IMR-90 (cell line): ENCODE measurements around the gene HGF.

ENCODE experiments used
- BHLHE40 ChIP-seq: fragments of 150-350 bp; IDR thresholded peaks from 2 replicates; pipeline ENCODE4 v1.6.1; 2016; ENCODE audit warnings: mild to moderate bottlenecking, low read depth, low read length
- CEBPB ChIP-seq: IDR thresholded peaks from 2 replicates; pipeline ENCODE4 v1.6.1; 2012; ENCODE audit warnings: low read depth, low read length, improper control_type of control experiment
- CHD1 ChIP-seq: IDR thresholded peaks from 2 replicates; pipeline ENCODE4 v1.6.1; 2012; ENCODE audit warnings: low read depth, low read length, improper control_type of control experiment
- CTCF ChIP-seq: conservative IDR thresholded peaks from 2 replicates; pipeline ENCODE4 v1.5.1; 2012; ENCODE audit warnings: mild to moderate bottlenecking, low read depth, low read length, improper control_type of control experiment
- ELK1 ChIP-seq: fragments of 150-350 bp; IDR thresholded peaks from 2 replicates; pipeline ENCODE4 v1.6.1; 2016; ENCODE audit warnings: low read depth, mild to moderate bottlenecking, low read length, moderate library complexity, borderline replicate concordance
- FOS ChIP-seq: fragments of 150-350 bp; IDR thresholded peaks from 2 replicates; pipeline ENCODE4 v1.6.1; 2016; ENCODE audit warnings: low read depth, low read length
- MXI1 ChIP-seq: IDR thresholded peaks from 2 replicates; pipeline ENCODE4 v1.6.1; 2012; ENCODE audit warnings: low read depth, mild to moderate bottlenecking, low read length, moderate library complexity, borderline replicate concordance
- NFE2L2 ChIP-seq: fragments of 150-350 bp; IDR thresholded peaks from 2 replicates; pipeline ENCODE4 v1.6.1; 2016; ENCODE audit warnings: low read depth, mild to moderate bottlenecking, low read length
- POLR2A ChIP-seq: IDR thresholded peaks from 2 replicates; pipeline ENCODE4 v1.6.1; 2012; ENCODE audit warnings: mild to moderate bottlenecking, low read depth, low read length
- RAD21 ChIP-seq: IDR thresholded peaks from 2 replicates; pipeline ENCODE4 v1.6.1; 2012; ENCODE audit warnings: low read length, improper control_type of control experiment
- RCOR1 ChIP-seq: IDR thresholded peaks from 2 replicates; pipeline ENCODE4 v1.6.1; 2012; ENCODE audit warnings: mild to moderate bottlenecking, low read length, improper control_type of control experiment; ENCODE audit not compliant: insufficient replicate concordance

DNA sequence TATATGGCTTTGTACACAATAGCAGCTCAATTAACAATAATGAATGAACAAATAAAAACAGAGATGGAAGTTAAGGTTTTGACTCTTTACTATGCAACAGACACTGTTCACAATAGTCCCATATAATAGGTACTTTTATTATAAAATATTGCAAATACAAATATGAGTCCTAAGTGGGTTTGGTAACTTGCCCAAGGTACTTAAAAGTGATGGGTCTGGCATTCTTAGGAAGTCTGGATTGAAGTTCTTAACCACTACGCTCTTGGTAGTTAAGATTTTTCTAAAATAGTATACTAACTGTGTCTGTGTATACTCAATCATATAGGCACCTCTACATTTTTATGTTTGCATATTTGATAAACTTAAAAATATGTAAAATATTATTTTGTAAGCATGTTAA, 55.5 kb downstream of the HGF start:
- no peak for TF ChIP-seq CTCF
- no peak for TF ChIP-seq RAD21
- no peak for TF ChIP-seq RCOR1
- TF ChIP-seq CEBPB, result no peak
- no peak for TF ChIP-seq CHD1
- TF ChIP-seq NFE2L2, result no peak
- TF ChIP-seq POLR2A, result no peak
- TF ChIP-seq MXI1, result no peak
- no peak for TF ChIP-seq BHLHE40
- TF ChIP-seq FOS, result no peak
- no peak for TF ChIP-seq ELK1
